D721Med (cell line): ENCODE results near the gene CD55.

Experiments used
- DNase-seq: peaks from one replicate; pipeline ENCODE4 v3.0.0; 2011; ENCODE audit warnings: low spot score; ENCODE audit not compliant: insufficient read length
- FAIRE-seq: peaks from 2 replicates; lab custom pipeline; 2011; peaks lifted over from hg19 to GRCh38; lab: Jason Lieb, UNC
- CTCF ChIP-seq: IDR thresholded peaks from 2 replicates; pipeline ENCODE4 v1.5.1; 2012; ENCODE audit warnings: mild to moderate bottlenecking, control low read depth; ENCODE audit not compliant: insufficient read depth; ENCODE audit errors: missing control alignments

CD55 gene

GRCh38 chr1:207305489-207305873, 16.0 kb upstream of the CD55 start:
- no peak for TF ChIP-seq CTCF
- no peak for FAIRE-seq

DNA sequence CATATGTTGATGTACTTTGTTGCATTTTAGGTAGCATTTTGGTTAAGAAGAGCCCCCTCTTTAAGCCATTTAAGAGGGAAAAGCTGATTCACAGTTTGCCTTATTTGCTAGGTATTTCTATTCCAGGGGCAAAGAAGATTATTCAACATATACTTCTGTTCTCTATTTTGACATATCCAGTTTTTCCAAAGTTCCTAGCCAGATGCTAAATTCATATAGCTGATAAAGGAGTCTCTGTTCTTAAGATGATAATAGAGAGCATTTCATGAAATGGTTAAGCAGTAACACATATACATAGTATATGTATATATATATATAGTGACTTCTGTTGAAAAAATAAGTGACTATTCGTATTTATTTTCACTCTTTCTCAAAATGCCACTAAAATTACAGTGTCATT, 15.5 kb upstream of the CD55 start:
- FAIRE-seq (no peak), DNase-seq (no peak)
- TF ChIP-seq CTCF: no peak

More at GRCh38 chr1:207305489-207305873, 16.0 kb upstream of the CD55 start:
- DNase-seq: no peak

DNA sequence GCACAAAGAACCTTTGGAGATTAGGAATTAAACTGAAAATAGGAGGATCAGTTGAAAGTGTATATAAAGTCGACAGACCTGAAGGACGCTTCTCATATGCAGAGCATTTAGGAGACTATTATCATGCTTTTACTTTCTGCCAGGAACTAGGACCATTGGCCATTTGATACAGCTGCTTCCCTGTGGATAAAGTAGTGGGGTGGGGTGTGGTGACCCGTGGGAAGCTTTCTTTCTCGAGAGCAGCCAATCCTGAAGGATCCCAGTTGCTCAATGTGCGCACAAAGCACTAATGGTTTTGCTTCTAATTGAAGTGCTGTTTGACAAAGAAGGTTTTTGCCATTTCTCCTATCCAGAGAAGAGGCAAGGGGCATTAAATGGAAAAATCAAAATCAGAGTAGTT, 14.9 kb upstream of the CD55 start:
- no peak for TF ChIP-seq CTCF
- FAIRE-seq (no peak), DNase-seq (no peak)

GRCh38 chr1:207308451-207309190, 12.9 kb upstream of the CD55 start:
- TF ChIP-seq CTCF: no peak
- no peak for FAIRE-seq
- no peak for DNase-seq

- no peak for FAIRE-seq
- no peak for TF ChIP-seq CTCF
These were observed 11.7 kb upstream of the CD55 start for GRCh38 chr1:207309745-207310273.

DNA sequence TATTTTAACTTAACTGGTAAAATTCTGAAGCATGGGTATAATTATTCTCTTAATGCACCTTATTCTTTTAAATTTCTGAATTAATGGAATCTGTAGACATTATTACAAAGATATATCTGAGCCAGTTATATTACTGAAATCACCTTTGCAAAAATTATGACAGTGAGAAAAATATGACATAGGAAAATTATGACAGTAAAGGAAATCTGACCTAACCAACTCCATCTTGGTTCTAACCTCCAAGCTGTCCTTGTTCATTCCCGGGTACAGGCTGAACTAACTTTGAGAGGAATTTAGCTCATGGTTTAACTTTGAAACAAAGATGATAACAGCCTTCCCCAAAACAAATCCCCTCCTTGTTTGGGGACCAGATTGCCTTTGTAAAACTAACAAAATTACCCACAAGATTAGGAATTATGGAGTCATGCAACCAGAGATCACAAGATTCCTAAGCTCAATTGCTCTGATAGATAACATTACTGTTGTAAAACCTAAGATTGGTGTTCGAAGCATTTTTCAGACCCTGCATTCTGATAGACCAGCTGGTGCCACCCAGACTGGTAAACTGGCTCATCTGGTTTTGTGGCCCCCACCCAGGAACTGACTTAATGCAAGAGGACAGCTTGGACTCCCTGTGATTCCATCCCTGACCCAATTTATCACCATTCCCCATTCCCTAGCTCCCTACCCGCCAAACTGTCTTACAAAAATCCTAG, 9.4 kb upstream of the CD55 start:
- TF ChIP-seq CTCF: no peak
- FAIRE-seq (no peak), DNase-seq (no peak)

More at GRCh38 chr1:207309745-207310273, 11.7 kb upstream of the CD55 start:
- DNase-seq: no peak

DNA sequence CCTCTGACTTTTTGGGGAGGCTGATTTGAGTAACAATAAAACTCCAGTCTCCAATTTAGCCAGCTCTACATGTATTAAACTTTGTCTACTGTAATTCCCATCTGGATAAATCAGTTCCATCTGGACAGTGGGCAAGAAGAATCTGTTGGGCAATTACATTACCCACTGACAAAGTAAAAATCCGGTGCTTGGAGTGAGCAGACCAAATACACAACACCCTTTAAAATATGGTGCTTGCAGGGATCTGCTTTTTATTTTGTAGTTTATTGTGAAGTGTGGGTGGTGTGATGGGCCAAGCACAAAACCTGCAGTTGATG, 8.9 kb upstream of the CD55 start:
- DNase-seq (no peak), FAIRE-seq (no peak)
- no peak for TF ChIP-seq CTCF
